HepG2 (cell line): ENCODE data around the gene WNK4. TPM values are rescaled to one million over a fixed set of nuclear protein-coding genes. Genes with fewer than 3 reads are reported as not detected.

ENCODE experiments used
- CCDC6 ChIP-seq: sonication (generic); formaldehyde crosslinking; IDR thresholded peaks from 2 replicates; pipeline ENCODE4 v1.8.1; 2022; ENCODE audit warnings: mild to moderate bottlenecking, missing genetic modification reagents, moderate library complexity
- E2F5 ChIP-seq: sonication (generic); formaldehyde crosslinking; conservative IDR thresholded peaks from 2 replicates; pipeline ENCODE4 v1.4.0; 2020; ENCODE audit warnings: missing genetic modification reagents
- FOSL1 ChIP-seq: sonication (generic); formaldehyde crosslinking; IDR thresholded peaks from 2 replicates; pipeline ENCODE4 v1.9.0; 2021; ENCODE audit warnings: missing genetic modification reagents, borderline replicate concordance
- FOXC1 ChIP-seq: sonication (generic); formaldehyde crosslinking; IDR thresholded peaks from 2 replicates; pipeline ENCODE4 v1.8.0; 2022; ENCODE audit warnings: mild to moderate bottlenecking, missing genetic modification reagents, borderline replicate concordance
- GFI1 ChIP-seq: sonication (generic); formaldehyde crosslinking; IDR thresholded peaks from 2 replicates; pipeline ENCODE4 v1.5.0; 2020; ENCODE audit warnings: missing genetic modification reagents, mild to moderate bottlenecking, borderline replicate concordance
- GPN1 ChIP-seq: sonication (generic); formaldehyde crosslinking; IDR thresholded peaks from 2 replicates; pipeline ENCODE4 v1.5.1; 2020; ENCODE audit warnings: missing genetic modification reagents, borderline replicate concordance
- ISL2 ChIP-seq: sonication (generic); formaldehyde crosslinking; IDR thresholded peaks from 2 replicates; pipeline ENCODE4 v1.5.0; 2020; ENCODE audit warnings: missing genetic modification reagents
- ISX ChIP-seq: sonication (generic); formaldehyde crosslinking; conservative IDR thresholded peaks from 2 replicates; pipeline ENCODE4 v1.5.0; 2020; ENCODE audit warnings: missing genetic modification reagents
- MAFG ChIP-seq: sonication (generic); formaldehyde crosslinking; IDR thresholded peaks from 2 replicates; pipeline ENCODE4 v1.5.1; 2020; ENCODE audit warnings: mild to moderate bottlenecking, missing genetic modification reagents
- MTF1 ChIP-seq: sonication (generic); formaldehyde crosslinking; IDR thresholded peaks from 2 replicates; pipeline ENCODE4 v1.5.0; 2020; ENCODE audit warnings: missing genetic modification reagents
- NR2F6 ChIP-seq, 2 experiments: IDR thresholded peaks; 2 replicates each; pipeline ENCODE4 v1.6.1; 2016; ENCODE audit warnings: antibody characterized with exemption in 1 of 2, mild to moderate bottlenecking in 1 of 2
- TEAD3 ChIP-seq: optimal IDR thresholded peaks from 2 replicates; pipeline ENCODE3; 2016; ENCODE audit warnings: borderline replicate concordance
- ZHX1 ChIP-seq: sonication (generic); formaldehyde crosslinking; IDR thresholded peaks from 2 replicates; pipeline ENCODE4 v1.8.1; 2022; ENCODE audit warnings: low read depth, mild to moderate bottlenecking, missing genetic modification reagents
- ZNF44 ChIP-seq: sonication (generic); formaldehyde crosslinking; IDR thresholded peaks from 2 replicates; pipeline ENCODE4 v1.5.1; 2020; ENCODE audit warnings: mild to moderate bottlenecking, missing genetic modification reagents
- ZNF557 ChIP-seq: sonication (generic); formaldehyde crosslinking; IDR thresholded peaks from 2 replicates; pipeline ENCODE4 v1.4.0; 2020; ENCODE audit warnings: missing genetic modification reagents
- polyA plus RNA-seq, 8 experiments: library from polyadenylated mRNA; depleted of rRNA in 3 of 8; stranded (reverse) in 7 of 8; unstranded in 1 of 8; fragments of >200 nt; fragmentation: Illumina TruSeq in 4 of 8; extraction: Trizol in 4 of 8; gene quantifications; 2 replicates each; pipeline versions ENCODE4 v1.2.1 to v1.2.3, GENCODE V29; 2011 to 2016; ENCODE audit warnings: low read depth in 4 of 8, missing spikeins in 1 of 8, mixed read lengths in 1 of 8; ENCODE audit not compliant: insufficient read depth in 1 of 8
- total RNA-seq, 5 experiments: library from RNA; depleted of rRNA; stranded (reverse); fragments of >200 nt; fragmentation: Illumina TruSeq; extraction: Trizol; gene quantifications; 2 replicates each; pipeline ENCODE4 v1.2.3, GENCODE V29; 2016; ENCODE audit warnings: low read depth in 1 of 5
- TF ChIP-seq, protein P1 (sequence below): sonication (generic); formaldehyde crosslinking; IDR thresholded peaks from 2 replicates; pipeline ENCODE4 v1.4.0; 2020; ENCODE audit warnings: mild to moderate bottlenecking, missing genetic modification reagents, borderline replicate concordance
- TF ChIP-seq, protein P2 (sequence below): sonication (generic); formaldehyde crosslinking; IDR thresholded peaks from 2 replicates; pipeline ENCODE4 v1.4.0; 2020; ENCODE audit warnings: mild to moderate bottlenecking, missing genetic modification reagents

Gene WNK4
- total and polyA plus RNA-seq, 2 of the 13 experiments (the other 11 are each of a cell fraction or from before 2014, with no cell fraction given), result 2.7 to 13.7 TPM

GRCh38 chr17:42744806-42745617 is 35.4 kb upstream of the WNK4 start, which contains the start of gene EZH1 (continued):
- TF ChIP-seq MTF1 (CRISPR knock-in tag) (no peak; the same call in 1 of the 2 replicates), FOXC1 (CRISPR knock-in tag) (peak; percentile 84), MAFG (CRISPR knock-in tag) (no peak), ZNF557 (CRISPR knock-in tag) (0 out of 2 replicates have a peak, but pooled peaks have one; percentile 95), CCDC6 (peak; percentile 97; the same call in 1 of the 2 replicates), ZHX1 (peak; percentile 62; the same call in 1 of the 2 replicates), FOSL1 (CRISPR knock-in tag) (no peak), TEAD3 (CRISPR knock-in tag) (peak; percentile 66), ISL2 (CRISPR knock-in tag) (0 out of 2 replicates have a peak, but pooled peaks have one; percentile 61), ISX (CRISPR knock-in tag) (peak; percentile 64; the same call in 1 of the 2 replicates), E2F5 (peak; percentile 81), ZNF44 (CRISPR knock-in tag) (0 out of 2 replicates have a peak, but pooled peaks have one; percentile 75), GFI1 (CRISPR knock-in tag) (peak; percentile 86), NR2F6 (IDR thresholded peaks at IDR 0.05) (no peak), NR2F6 (CRISPR knock-in tag; IDR thresholded peaks at IDR 0.05) (no peak; the same call in 1 of the 2 replicates), GPN1 (CRISPR knock-in tag) (no peak)
- TF ChIP-seq, protein P1, sequence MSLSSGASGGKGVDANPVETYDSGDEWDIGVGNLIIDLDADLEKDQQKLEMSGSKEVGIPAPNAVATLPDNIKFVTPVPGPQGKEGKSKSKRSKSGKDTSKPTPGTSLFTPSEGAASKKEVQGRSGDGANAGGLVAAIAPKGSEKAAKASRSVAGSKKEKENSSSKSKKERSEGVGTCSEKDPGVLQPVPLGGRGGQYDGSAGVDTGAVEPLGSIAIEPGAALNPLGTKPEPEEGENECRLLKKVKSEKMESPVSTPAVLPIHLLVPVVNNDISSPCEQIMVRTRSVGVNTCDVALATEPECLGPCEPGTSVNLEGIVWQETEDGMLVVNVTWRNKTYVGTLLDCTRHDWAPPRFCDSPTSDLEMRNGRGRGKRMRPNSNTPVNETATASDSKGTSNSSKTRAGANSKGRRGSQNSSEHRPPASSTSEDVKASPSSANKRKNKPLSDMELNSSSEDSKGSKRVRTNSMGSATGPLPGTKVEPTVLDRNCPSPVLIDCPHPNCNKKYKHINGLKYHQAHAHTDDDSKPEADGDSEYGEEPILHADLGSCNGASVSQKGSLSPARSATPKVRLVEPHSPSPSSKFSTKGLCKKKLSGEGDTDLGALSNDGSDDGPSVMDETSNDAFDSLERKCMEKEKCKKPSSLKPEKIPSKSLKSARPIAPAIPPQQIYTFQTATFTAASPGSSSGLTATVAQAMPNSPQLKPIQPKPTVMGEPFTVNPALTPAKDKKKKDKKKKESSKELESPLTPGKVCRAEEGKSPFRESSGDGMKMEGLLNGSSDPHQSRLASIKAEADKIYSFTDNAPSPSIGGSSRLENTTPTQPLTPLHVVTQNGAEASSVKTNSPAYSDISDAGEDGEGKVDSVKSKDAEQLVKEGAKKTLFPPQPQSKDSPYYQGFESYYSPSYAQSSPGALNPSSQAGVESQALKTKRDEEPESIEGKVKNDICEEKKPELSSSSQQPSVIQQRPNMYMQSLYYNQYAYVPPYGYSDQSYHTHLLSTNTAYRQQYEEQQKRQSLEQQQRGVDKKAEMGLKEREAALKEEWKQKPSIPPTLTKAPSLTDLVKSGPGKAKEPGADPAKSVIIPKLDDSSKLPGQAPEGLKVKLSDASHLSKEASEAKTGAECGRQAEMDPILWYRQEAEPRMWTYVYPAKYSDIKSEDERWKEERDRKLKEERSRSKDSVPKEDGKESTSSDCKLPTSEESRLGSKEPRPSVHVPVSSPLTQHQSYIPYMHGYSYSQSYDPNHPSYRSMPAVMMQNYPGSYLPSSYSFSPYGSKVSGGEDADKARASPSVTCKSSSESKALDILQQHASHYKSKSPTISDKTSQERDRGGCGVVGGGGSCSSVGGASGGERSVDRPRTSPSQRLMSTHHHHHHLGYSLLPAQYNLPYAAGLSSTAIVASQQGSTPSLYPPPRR, result 0 out of 2 replicates have a peak, but pooled peaks have one; percentile 59
- TF ChIP-seq, protein P2, sequence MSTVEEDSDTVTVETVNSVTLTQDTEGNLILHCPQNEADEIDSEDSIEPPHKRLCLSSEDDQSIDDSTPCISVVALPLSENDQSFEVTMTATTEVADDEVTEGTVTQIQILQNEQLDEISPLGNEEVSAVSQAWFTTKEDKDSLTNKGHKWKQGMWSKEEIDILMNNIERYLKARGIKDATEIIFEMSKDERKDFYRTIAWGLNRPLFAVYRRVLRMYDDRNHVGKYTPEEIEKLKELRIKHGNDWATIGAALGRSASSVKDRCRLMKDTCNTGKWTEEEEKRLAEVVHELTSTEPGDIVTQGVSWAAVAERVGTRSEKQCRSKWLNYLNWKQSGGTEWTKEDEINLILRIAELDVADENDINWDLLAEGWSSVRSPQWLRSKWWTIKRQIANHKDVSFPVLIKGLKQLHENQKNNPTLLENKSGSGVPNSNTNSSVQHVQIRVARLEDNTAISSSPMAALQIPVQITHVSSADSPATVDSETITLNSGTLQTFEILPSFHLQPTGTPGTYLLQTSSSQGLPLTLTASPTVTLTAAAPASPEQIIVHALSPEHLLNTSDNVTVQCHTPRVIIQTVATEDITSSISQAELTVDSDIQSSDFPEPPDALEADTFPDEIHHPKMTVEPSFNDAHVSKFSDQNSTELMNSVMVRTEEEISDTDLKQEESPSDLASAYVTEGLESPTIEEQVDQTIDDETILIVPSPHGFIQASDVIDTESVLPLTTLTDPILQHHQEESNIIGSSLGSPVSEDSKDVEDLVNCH (CRISPR knock-in tag), result peak; percentile 74; the same call in 1 of the 2 replicates
